ENCODE results near the gene MASP1.

The MASP1 gene

GRCh38 chr3:187318819-187319616 lies 27.5 kb upstream of the MASP1 start:
- Histone ChIP-seq H3K27ac (ENCODE audit: low read length) (no peak overlapping the region), H3K4me1 (ENCODE audit: control insufficient read depth, low read depth, low read length) (peaks cover 8% of the 10 kb centered on the region), H3K4me3 (ENCODE audit: low read length) (no peak overlapping the region), H3K36me3 (ENCODE audit: control insufficient read depth, low read depth, low read length) (no peaks in the 10 kb centered on the region), H3K9me3 (ENCODE audit: control insufficient read depth, low read depth, low read length) (no peaks in the 10 kb centered on the region), H3K27me3 (ENCODE audit: control insufficient read depth, insufficient read depth, low read length) (no peaks in the 10 kb centered on the region), H3K9ac (ENCODE audit: low read length) (no peak overlapping the region)

GRCh38 chr3:187315872-187316271 lies 24.3 kb upstream of the MASP1 start:
- Histone ChIP-seq H3K36me3 (ENCODE audit: control insufficient read depth, low read depth, low read length) (no peaks in the 10 kb centered on the region), H3K4me1 (ENCODE audit: control insufficient read depth, low read depth, low read length) (peaks cover 8% of the 10 kb centered on the region), H3K27me3 (ENCODE audit: control insufficient read depth, insufficient read depth, low read length) (no peaks in the 10 kb centered on the region), H3K9me3 (ENCODE audit: control insufficient read depth, low read depth, low read length) (no peaks in the 10 kb centered on the region), H3K27ac (ENCODE audit: low read length) (no peak overlapping the region), H3K4me3 (ENCODE audit: low read length) (no peak overlapping the region), H3K9ac (ENCODE audit: low read length) (no peak overlapping the region)

- no peak overlapping the region for H3K4me3 ChIP-seq (ENCODE audit: low read length)
- no peak overlapping the region for H3K9ac ChIP-seq (ENCODE audit: low read length)
- peaks cover 3% of the 10 kb centered on the region for H3K4me1 ChIP-seq (ENCODE audit: control insufficient read depth, low read depth, low read length)
- H3K36me3 ChIP-seq (ENCODE audit: control insufficient read depth, low read depth, low read length) = no peaks in the 10 kb centered on the region
- H3K27ac ChIP-seq (ENCODE audit: low read length) = no peak overlapping the region
- no peaks in the 10 kb centered on the region for H3K27me3 ChIP-seq (ENCODE audit: control insufficient read depth, insufficient read depth, low read length)
- no peaks in the 10 kb centered on the region for H3K9me3 ChIP-seq (ENCODE audit: control insufficient read depth, low read depth, low read length)
Observed at GRCh38 chr3:187314176-187314575, 22.6 kb upstream of the MASP1 start.

- Histone ChIP-seq H3K4me1 (ENCODE audit: control insufficient read depth, low read depth, low read length) (no peaks in the 10 kb centered on the region), H3K27ac (ENCODE audit: low read length) (no peak overlapping the region), H3K9ac (ENCODE audit: low read length) (no peak overlapping the region), H3K4me3 (ENCODE audit: low read length) (no peak overlapping the region), H3K36me3 (ENCODE audit: control insufficient read depth, low read depth, low read length) (no peaks in the 10 kb centered on the region), H3K9me3 (ENCODE audit: control insufficient read depth, low read depth, low read length) (no peaks in the 10 kb centered on the region), H3K27me3 (ENCODE audit: control insufficient read depth, insufficient read depth, low read length) (no peaks in the 10 kb centered on the region)
Observed at GRCh38 chr3:187310954-187311470, 19.5 kb upstream of the MASP1 start.

GRCh38 chr3:187310226-187310625 lies 18.7 kb upstream of the MASP1 start:
- no peaks in the 10 kb centered on the region for H3K27me3 ChIP-seq (ENCODE audit: control insufficient read depth, insufficient read depth, low read length)
- no peaks in the 10 kb centered on the region for H3K9me3 ChIP-seq (ENCODE audit: control insufficient read depth, low read depth, low read length)
- H3K27ac ChIP-seq (ENCODE audit: low read length) = no peak overlapping the region
- H3K9ac ChIP-seq (ENCODE audit: low read length) = no peak overlapping the region
- H3K4me3 ChIP-seq (ENCODE audit: low read length) = no peak overlapping the region
- no peaks in the 10 kb centered on the region for H3K4me1 ChIP-seq (ENCODE audit: control insufficient read depth, low read depth, low read length)
- no peaks in the 10 kb centered on the region for H3K36me3 ChIP-seq (ENCODE audit: control insufficient read depth, low read depth, low read length)

GRCh38 chr3:187305881-187306280 lies 14.3 kb upstream of the MASP1 start:
- H3K9me3 ChIP-seq (ENCODE audit: control insufficient read depth, low read depth, low read length) = no peaks in the 10 kb centered on the region
- no peaks in the 10 kb centered on the region for H3K27me3 ChIP-seq (ENCODE audit: control insufficient read depth, insufficient read depth, low read length)
- H3K36me3 ChIP-seq (ENCODE audit: control insufficient read depth, low read depth, low read length) = no peaks in the 10 kb centered on the region
- no peak overlapping the region for H3K27ac ChIP-seq (ENCODE audit: low read length)
- no peaks in the 10 kb centered on the region for H3K4me1 ChIP-seq (ENCODE audit: control insufficient read depth, low read depth, low read length)
- H3K4me3 ChIP-seq (ENCODE audit: low read length) = no peak overlapping the region
- no peak overlapping the region for H3K9ac ChIP-seq (ENCODE audit: low read length)

GRCh38 chr3:187299611-187300010 lies 8.1 kb upstream of the MASP1 start:
- Histone ChIP-seq H3K4me1 (ENCODE audit: control insufficient read depth, low read depth, low read length) (peaks cover 4% of the 10 kb centered on the region), H3K9ac (ENCODE audit: low read length) (no peak overlapping the region), H3K9me3 (ENCODE audit: control insufficient read depth, low read depth, low read length) (no peaks in the 10 kb centered on the region), H3K27me3 (ENCODE audit: control insufficient read depth, insufficient read depth, low read length) (no peaks in the 10 kb centered on the region), H3K27ac (ENCODE audit: low read length) (no peak overlapping the region), H3K36me3 (ENCODE audit: control insufficient read depth, low read depth, low read length) (no peaks in the 10 kb centered on the region), H3K4me3 (ENCODE audit: low read length) (no peak overlapping the region)

GRCh38 chr3:187296911-187297310 lies 5.4 kb upstream of the MASP1 start:
- peaks cover 10% of the 10 kb centered on the region for H3K4me1 ChIP-seq (ENCODE audit: control insufficient read depth, low read depth, low read length)
- no peak overlapping the region for H3K27ac ChIP-seq (ENCODE audit: low read length)
- no peaks in the 10 kb centered on the region for H3K9me3 ChIP-seq (ENCODE audit: control insufficient read depth, low read depth, low read length)
- no peaks in the 10 kb centered on the region for H3K27me3 ChIP-seq (ENCODE audit: control insufficient read depth, insufficient read depth, low read length)
- no peak overlapping the region for H3K9ac ChIP-seq (ENCODE audit: low read length)
- no peaks in the 10 kb centered on the region for H3K36me3 ChIP-seq (ENCODE audit: control insufficient read depth, low read depth, low read length)
- no peak overlapping the region for H3K4me3 ChIP-seq (ENCODE audit: low read length)

GRCh38 chr3:187296058-187296457 lies 4.5 kb upstream of the MASP1 start:
- H3K36me3 ChIP-seq (ENCODE audit: control insufficient read depth, low read depth, low read length) = no peaks in the 10 kb centered on the region
- H3K9me3 ChIP-seq (ENCODE audit: control insufficient read depth, low read depth, low read length) = no peaks in the 10 kb centered on the region
- peaks cover 13% of the 10 kb centered on the region for H3K4me1 ChIP-seq (ENCODE audit: control insufficient read depth, low read depth, low read length)
- H3K27me3 ChIP-seq (ENCODE audit: control insufficient read depth, insufficient read depth, low read length) = peaks cover 4% of the 10 kb centered on the region
- no peak overlapping the region for H3K9ac ChIP-seq (ENCODE audit: low read length)
- no peak overlapping the region for H3K27ac ChIP-seq (ENCODE audit: low read length)
- no peak overlapping the region for H3K4me3 ChIP-seq (ENCODE audit: low read length)

GRCh38 chr3:187295316-187296034 lies 3.9 kb upstream of the MASP1 start:
- Histone ChIP-seq H3K36me3 (ENCODE audit: control insufficient read depth, low read depth, low read length) (no peaks in the 10 kb centered on the region), H3K27ac (ENCODE audit: low read length) (no peak overlapping the region), H3K9ac (ENCODE audit: low read length) (no peak overlapping the region), H3K9me3 (ENCODE audit: control insufficient read depth, low read depth, low read length) (no peaks in the 10 kb centered on the region), H3K4me3 (ENCODE audit: low read length) (no peak overlapping the region), H3K4me1 (ENCODE audit: control insufficient read depth, low read depth, low read length) (peaks cover 16% of the 10 kb centered on the region), H3K27me3 (ENCODE audit: control insufficient read depth, insufficient read depth, low read length) (peaks cover 10% of the 10 kb centered on the region)

GRCh38 chr3:187293516-187294430 lies 2.2 kb upstream of the MASP1 start:
- H3K27ac ChIP-seq (ENCODE audit: low read length) = no peak overlapping the region
- no peaks in the 10 kb centered on the region for H3K9me3 ChIP-seq (ENCODE audit: control insufficient read depth, low read depth, low read length)
- H3K9ac ChIP-seq (ENCODE audit: low read length) = no peak overlapping the region
- peaks cover 18% of the 10 kb centered on the region for H3K27me3 ChIP-seq (ENCODE audit: control insufficient read depth, insufficient read depth, low read length)
- H3K4me1 ChIP-seq (ENCODE audit: control insufficient read depth, low read depth, low read length) = peaks cover 16% of the 10 kb centered on the region
- no peaks in the 10 kb centered on the region for H3K36me3 ChIP-seq (ENCODE audit: control insufficient read depth, low read depth, low read length)
- no peak overlapping the region for H3K4me3 ChIP-seq (ENCODE audit: low read length)
